ENCODE measurements around the gene TFAP2D.

- TF ChIP-seq CTCF (IDR thresholded peaks at IDR 0.05): peak in 5 of 6 experiments; percentile 43 to 68 (median 60)
- no peak for TF ChIP-seq POLR2AphosphoS5 (IDR thresholded peaks at IDR 0.05)
- no peak for TF ChIP-seq EP300 (IDR thresholded peaks at IDR 0.05)
These were observed 102.9 kb downstream of the TFAP2D start for GRCh38 chr6:50816115-50816675.
